Peyer's patch (tissue), 4 donors: ENCODE results near the gene ADAMTSL3. TPM values are rescaled to one million over a fixed set of nuclear protein-coding genes. Genes with fewer than 3 reads are reported as not detected.

Experiments
- DNase-seq, 3 donors: peaks; one replicate each; pipeline ENCODE4 v3.0.0-alpha.2; 2017 to 2019
- H3K27ac ChIP-seq, 4 donors: fragments of 200-600 bp; sonication (generic); one replicate each; pipeline ENCODE4 v1.5.1; 2016 to 2019
- H3K27me3 ChIP-seq, 2 donors: fragments of 200-600 bp; sonication (generic); one replicate each; pipeline ENCODE4 v1.5.1; 2019
- H3K36me3 ChIP-seq, 3 donors: fragments of 200-600 bp; sonication (generic); one replicate each; pipeline ENCODE4 v1.5.1; 2016 to 2019
- H3K4me1 ChIP-seq, 4 donors: fragments of 200-600 bp; sonication (generic); one replicate each; pipeline ENCODE4 v1.5.1; 2016 to 2019
- H3K4me3 ChIP-seq, 4 donors: fragments of 200-600 bp; sonication (generic); 1 replicate in 3 of 4; 2 replicates in 1 of 4; pipeline ENCODE4 v1.5.1; 2016 to 2019; ENCODE audit warnings: mild to moderate bottlenecking in 1 of 4
- H3K9me3 ChIP-seq, 4 donors: fragments of 200-600 bp; sonication (generic); one replicate each; pipeline ENCODE4 v1.5.1; 2016 to 2019; ENCODE audit warnings: mild to moderate bottlenecking in 1 of 4
- CTCF ChIP-seq, 6 experiments: fragments of 450-650 bp in 4 of 6; fragments of 200-600 bp in 2 of 6; sonication (generic) in 1 of 6; IDR thresholded peaks; one replicate each; pipeline ENCODE4 v1.5.1; 2017 to 2019; ENCODE audit warnings: antibody characterized with exemption in 6 of 6, mild to moderate bottlenecking in 3 of 6, moderate library complexity in 1 of 6
- POLR2A ChIP-seq, 2 donors: fragments of 450-650 bp; IDR thresholded peaks; one replicate each; pipeline ENCODE4 v1.5.1; 2017; ENCODE audit warnings: antibody characterized with exemption in 2 of 2, mild to moderate bottlenecking in 2 of 2, moderate library complexity in 2 of 2
- total RNA-seq, 4 donors: library from RNA; depleted of rRNA; stranded (reverse); fragments of >200 nt; gene quantifications; one replicate each; pipeline ENCODE4 v1.1.0, GENCODE V29; 2016

The ADAMTSL3 gene
- total RNA-seq, 4 donors from 2014 or later: 0.94 to 9.1 (median 2.8) TPM

GRCh38 chr15:83816124-83816883, 162.4 kb downstream of the ADAMTSL3 start:
- Histone ChIP-seq H3K9me3 (no peaks in the 10 kb centered on the region), H3K4me3 (no peak overlapping the region), H3K4me1 (no peaks in the 10 kb centered on the region), H3K36me3 (no peaks in the 10 kb centered on the region), H3K27ac (no peak overlapping the region), H3K27me3 (no peaks in the 10 kb centered on the region)
- no peak for TF ChIP-seq POLR2A (IDR thresholded peaks at IDR 0.05)
- no peak for TF ChIP-seq CTCF (IDR thresholded peaks at IDR 0.05)
- no peak for DNase-seq

GRCh38 chr15:83818591-83818990, 164.7 kb downstream of the ADAMTSL3 start:
- Histone ChIP-seq H3K27ac (no peak overlapping the region), H3K4me1 (no peaks in the 10 kb centered on the region), H3K9me3 (no peaks in the 10 kb centered on the region), H3K4me3 (no peak overlapping the region), H3K36me3 (no peaks in the 10 kb centered on the region), H3K27me3 (no peaks in the 10 kb centered on the region)
- no peak for TF ChIP-seq CTCF (IDR thresholded peaks at IDR 0.05)
- TF ChIP-seq POLR2A (IDR thresholded peaks at IDR 0.05): no peak
- DNase-seq: no peak

GRCh38 chr15:83830381-83830780, 176.5 kb downstream of the ADAMTSL3 start:
- Histone ChIP-seq H3K4me1 (no peaks in the 10 kb centered on the region), H3K27me3 (no peaks in the 10 kb centered on the region), H3K36me3 (no peaks in the 10 kb centered on the region), H3K9me3 (no peaks in the 10 kb centered on the region), H3K27ac (no peak overlapping the region), H3K4me3 (no peak overlapping the region)
- TF ChIP-seq POLR2A (IDR thresholded peaks at IDR 0.05) (no peak), CTCF (IDR thresholded peaks at IDR 0.05) (no peak)
- DNase-seq: no peak

- Histone ChIP-seq H3K4me1 (no peaks in the 10 kb centered on the region), H3K9me3 (no peaks in the 10 kb centered on the region), H3K27ac (no peak overlapping the region), H3K27me3 (no peaks in the 10 kb centered on the region), H3K4me3 (no peak overlapping the region), H3K36me3 (no peaks in the 10 kb centered on the region)
- no peak for TF ChIP-seq POLR2A (IDR thresholded peaks at IDR 0.05)
- TF ChIP-seq CTCF (IDR thresholded peaks at IDR 0.05): no peak
- no peak for DNase-seq
These were observed 179.6 kb downstream of the ADAMTSL3 start for GRCh38 chr15:83833569-83833968.

GRCh38 chr15:83835479-83835878, 181.6 kb downstream of the ADAMTSL3 start:
- no peaks in the 10 kb centered on the region for H3K36me3 ChIP-seq
- no peak overlapping the region for H3K27ac ChIP-seq
- no peak for TF ChIP-seq POLR2A (IDR thresholded peaks at IDR 0.05)
- H3K27me3 ChIP-seq: no peaks in the 10 kb centered on the region
- no peak overlapping the region for H3K4me3 ChIP-seq
- no peaks in the 10 kb centered on the region for H3K4me1 ChIP-seq
- DNase-seq: no peak
- H3K9me3 ChIP-seq: no peaks in the 10 kb centered on the region

- Histone ChIP-seq H3K4me1 (no peaks in the 10 kb centered on the region), H3K27ac (no peak overlapping the region), H3K36me3 (no peaks in the 10 kb centered on the region), H3K9me3 (no peaks in the 10 kb centered on the region), H3K4me3 (no peak overlapping the region), H3K27me3 (no peaks in the 10 kb centered on the region)
- no peak for DNase-seq
- TF ChIP-seq CTCF (IDR thresholded peaks at IDR 0.05) (no peak), POLR2A (IDR thresholded peaks at IDR 0.05) (no peak)
These were observed 184.1 kb downstream of the ADAMTSL3 start for GRCh38 chr15:83837945-83838571.
